ENCODE results near the gene KIFAP3.

DNA sequence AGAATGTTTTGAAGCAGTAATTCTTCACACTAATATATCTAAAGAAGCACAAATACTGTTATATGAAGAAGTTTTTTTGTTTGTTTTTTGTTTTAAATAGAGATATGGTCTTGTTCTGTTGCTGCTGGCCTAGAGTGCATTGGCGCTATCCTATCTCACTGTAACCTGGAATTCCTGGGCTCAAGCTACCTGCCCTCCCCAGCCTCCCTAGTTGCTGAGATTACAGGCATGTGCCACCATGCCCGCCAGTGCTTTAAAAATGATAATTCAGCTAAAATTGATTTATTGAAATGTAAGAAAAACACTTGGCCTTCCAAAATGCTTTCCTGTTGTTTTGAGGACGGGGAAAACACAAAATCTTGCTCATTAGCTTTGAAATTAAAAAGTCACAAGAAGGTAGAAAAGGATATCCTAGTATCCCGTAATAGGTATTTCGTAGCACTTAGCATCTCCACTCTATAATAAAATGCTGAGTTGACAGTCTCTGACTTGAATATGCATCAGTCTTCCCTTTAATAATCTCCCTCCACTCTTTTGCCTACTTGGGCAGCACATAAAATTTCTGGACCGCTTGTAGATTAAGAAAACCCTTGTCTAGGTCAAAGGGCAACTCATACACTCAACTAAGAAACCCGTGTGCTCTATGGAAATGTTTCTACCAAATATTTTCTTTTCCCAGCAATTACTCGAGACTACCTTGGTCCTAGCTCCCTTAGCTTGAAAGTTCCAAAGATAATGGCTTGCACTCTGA is 182.1 kb downstream of the KIFAP3 start:
- TF ChIP-seq, protein P1, sequence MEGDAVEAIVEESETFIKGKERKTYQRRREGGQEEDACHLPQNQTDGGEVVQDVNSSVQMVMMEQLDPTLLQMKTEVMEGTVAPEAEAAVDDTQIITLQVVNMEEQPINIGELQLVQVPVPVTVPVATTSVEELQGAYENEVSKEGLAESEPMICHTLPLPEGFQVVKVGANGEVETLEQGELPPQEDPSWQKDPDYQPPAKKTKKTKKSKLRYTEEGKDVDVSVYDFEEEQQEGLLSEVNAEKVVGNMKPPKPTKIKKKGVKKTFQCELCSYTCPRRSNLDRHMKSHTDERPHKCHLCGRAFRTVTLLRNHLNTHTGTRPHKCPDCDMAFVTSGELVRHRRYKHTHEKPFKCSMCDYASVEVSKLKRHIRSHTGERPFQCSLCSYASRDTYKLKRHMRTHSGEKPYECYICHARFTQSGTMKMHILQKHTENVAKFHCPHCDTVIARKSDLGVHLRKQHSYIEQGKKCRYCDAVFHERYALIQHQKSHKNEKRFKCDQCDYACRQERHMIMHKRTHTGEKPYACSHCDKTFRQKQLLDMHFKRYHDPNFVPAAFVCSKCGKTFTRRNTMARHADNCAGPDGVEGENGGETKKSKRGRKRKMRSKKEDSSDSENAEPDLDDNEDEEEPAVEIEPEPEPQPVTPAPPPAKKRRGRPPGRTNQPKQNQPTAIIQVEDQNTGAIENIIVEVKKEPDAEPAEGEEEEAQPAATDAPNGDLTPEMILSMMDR (IDR thresholded peaks at IDR 0.05; ENCODE audit: low read depth, low read length, poor library complexity, severe bottlenecking) = no peak
- TF ChIP-seq EZH2phosphoT487 (IDR thresholded peaks at IDR 0.05; ENCODE audit: borderline replicate concordance, low read length) = no peak
